HG02973 (cell line): Measurements from ENCODE around the gene SERPINB3.
"Not testable (repeated sequence)": the region's sequence is repeated elsewhere in the genome, so short reads cannot be mapped to it uniquely, and the experiment has no call there.

Source experiments
- ATAC-seq: cut with Tn5 transposase; IDR thresholded peaks from one replicate; pipeline ENCODE4 v1.9.1; 2021; ENCODE audit warnings: moderate library complexity; ENCODE audit not compliant: unreplicated experiment

Gene SERPINB3

GRCh38 chr18:63648241-63648640, 13.5 kb downstream of the SERPINB3 start:
- ATAC-seq: no peak

DNA sequence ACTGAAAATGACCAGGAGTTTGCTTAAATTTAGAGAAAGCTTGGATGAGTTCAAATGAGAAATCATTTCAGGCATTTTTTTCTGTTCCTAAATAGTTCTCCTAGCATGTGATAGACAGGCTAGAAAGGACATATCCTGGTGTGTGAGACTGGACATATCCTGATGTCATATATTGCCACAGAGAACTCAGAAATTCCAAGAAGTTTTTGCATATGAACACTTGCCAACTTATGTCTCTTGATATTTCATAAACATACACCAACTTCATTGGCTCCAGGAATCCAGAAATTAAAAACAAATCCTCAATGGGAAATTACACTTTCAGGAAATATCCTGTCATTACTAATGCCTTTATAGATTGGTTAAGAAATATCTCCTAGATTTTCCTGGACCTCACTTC, 14.8 kb downstream of the SERPINB3 start:
- no peak for ATAC-seq

DNA sequence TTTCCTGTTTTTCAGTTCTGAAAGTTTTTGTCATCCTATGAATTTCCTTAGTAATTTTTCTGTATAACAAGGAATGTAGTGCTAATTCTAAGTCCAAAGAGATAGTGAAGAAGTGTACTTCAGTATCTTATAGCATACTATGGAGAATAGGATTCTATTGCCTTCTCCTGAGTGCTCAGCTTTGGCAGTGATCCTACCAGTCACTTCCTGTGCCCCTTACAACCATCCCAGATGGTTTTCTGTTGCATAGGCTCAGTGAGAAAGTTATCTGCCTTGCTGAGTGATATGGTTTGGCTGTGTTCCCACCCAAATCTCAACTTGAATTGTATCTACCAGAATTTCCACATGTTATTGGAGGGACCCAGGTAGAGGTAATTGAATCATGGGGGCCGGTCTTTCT, 17.0 kb downstream of the SERPINB3 start:
- ATAC-seq: not testable (repeated sequence)

DNA sequence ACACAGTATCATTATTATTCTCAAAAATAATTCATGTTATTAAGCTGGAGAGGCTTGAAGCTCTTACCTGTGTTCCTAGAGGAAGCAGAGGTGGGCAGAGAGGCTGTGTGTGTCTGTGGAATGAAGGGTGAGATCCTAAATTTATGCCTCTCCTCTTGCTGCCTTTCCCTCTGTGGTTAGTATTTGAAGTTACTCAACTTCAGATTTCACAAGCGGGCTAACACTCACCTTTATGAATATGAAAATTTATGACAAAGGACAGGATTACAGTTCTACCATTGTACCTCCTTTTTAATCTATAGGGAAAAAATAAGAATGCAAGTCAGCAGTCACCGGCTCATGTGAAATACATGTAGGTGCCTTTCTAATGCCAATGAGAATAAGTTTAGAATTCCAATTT, 17.6 kb downstream of the SERPINB3 start, which contains the start of gene SERPINB4:
Gene SERPINB4 (minus strand): TSS at position 115 of the 400 bp plus-strand sequence. CDS start 679 bp downstream, outside the sequence.
- not testable (repeated sequence) for ATAC-seq

DNA sequence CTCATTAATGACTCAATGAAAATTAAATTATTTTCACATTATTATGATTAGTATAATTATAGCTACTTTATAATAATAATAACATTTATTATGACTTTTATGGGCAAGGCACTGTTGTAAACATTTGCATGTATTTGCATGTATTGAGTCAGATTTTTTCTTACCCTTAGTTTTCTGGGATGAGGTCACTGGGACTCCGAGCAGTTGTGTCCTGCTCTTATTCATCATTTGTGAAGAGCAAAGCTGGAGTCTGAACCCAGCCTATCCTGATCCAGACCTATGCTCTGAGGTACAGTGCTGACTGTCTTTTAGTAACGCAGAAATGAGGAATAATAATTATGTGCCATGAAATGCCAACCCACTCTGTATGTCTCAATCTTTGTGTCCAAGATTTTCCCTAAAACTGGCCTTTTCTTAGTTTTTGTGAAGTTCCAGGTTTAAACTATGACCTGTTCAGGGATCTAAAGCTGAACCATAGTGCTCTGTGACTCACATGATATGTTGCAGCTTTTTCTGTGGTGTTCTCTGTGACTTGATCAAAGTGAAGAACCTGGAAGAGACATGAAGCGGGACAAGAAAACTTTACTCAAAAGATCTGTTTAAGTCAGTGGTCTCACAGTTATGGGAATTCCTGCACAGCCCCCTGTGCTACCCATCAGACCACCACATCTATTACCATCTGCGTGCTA, 18.9 kb downstream of the SERPINB3 start:
- ATAC-seq: not testable (repeated sequence)

DNA sequence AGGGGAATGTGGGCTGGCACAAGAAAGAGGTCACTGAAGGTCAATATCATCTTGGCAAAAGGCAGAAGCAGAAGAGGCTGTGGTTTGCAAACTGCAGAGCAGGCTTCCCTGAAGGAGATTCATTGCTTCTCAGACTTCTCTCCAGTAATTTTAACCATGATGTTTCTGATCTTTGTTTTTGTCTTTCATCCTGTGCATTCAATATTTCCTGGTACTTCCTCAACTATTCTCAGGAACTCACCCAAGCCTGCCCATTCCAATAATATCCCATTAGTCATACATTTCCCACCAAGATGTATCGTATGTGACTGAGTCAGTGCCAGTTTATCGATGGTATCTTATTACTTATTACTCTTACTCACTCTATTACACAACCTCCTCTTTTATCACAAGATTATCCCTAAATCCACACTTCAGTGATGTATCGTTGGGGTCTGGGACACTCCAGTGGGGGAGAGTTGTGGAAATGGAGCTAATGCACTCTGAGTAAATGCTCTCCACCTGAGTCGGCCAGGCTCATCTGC, 20.5 kb downstream of the SERPINB3 start:
- not testable (repeated sequence) for ATAC-seq

DNA sequence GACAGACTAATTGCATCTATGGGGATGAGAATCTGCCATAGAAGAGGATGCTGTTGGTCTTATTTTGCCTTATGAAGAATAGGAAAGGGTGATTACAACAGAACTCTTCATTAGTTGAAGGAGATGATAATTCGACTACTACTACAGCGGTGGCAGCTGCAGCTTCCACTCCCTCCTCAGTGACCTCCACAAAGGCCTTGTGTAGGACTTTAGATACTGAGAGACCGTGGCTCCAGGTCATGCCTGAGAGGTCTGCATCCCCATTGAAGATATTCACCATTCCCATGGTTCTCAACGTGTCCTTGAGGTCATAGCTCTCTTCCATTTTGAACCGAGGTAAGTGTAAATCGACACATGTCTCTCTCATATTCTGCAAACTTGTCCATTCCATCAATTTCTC, 24.0 kb downstream of the SERPINB3 start:
- ATAC-seq: no peak

GRCh38 chr18:63627819-63628218, 33.9 kb downstream of the SERPINB3 start:
- no peak for ATAC-seq

- ATAC-seq: no peak
These were observed 35.3 kb downstream of the SERPINB3 start for GRCh38 chr18:63626431-63626830.

- no peak for ATAC-seq
These were observed 36.8 kb downstream of the SERPINB3 start for GRCh38 chr18:63624863-63625262.

DNA sequence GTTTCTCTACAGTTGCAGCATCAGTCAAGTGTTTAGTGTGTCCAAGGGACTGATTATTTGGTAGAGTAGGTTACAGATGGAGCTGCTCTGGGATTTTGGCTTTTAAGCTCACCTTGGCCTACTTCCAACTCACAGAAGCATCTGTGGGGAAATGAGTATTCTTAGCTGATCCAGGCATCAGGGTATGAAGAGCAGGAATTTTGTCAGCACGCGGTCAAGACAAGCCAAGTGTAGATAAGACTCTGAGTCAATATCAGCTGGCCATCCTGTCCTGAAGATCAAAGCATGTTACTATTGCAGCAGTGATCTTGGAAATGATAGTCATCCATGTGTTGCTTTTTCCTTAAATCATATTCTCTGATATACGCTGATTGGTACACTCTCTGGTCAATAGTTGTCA, 42.0 kb downstream of the SERPINB3 start:
- no peak for ATAC-seq

GRCh38 chr18:63617915-63618234, 43.8 kb downstream of the SERPINB3 start:
- no peak for ATAC-seq

GRCh38 chr18:63617049-63617914, 44.4 kb downstream of the SERPINB3 start:
- peak; percentile 86 for ATAC-seq

DNA sequence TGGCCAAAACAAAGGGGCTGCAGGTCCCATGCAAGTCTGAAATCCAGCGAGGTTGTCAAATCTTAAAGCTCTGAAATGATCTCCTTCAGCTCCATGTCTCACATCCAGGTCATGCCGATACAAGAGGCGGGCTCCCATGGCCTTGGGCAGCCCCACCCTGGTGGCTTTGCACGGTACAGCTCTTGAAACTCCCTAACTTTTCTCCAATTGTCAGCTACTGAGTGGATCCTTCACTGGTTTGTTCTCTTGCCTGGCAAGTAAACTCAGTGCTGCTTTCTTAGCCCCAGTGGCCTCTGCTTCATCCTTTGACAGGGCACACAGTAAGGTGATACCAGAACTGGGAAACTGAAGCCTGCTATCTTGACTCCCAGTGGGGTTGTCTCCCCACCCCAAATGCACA, 48.3 kb downstream of the SERPINB3 start:
- ATAC-seq: no peak

GRCh38 chr18:63606526-63606925, 55.2 kb downstream of the SERPINB3 start:
- no peak for ATAC-seq
